ENCODE measurements around the gene DNAI4. TPM values are rescaled to one million over a fixed set of nuclear protein-coding genes. Genes with fewer than 3 reads are reported as not detected.
A peak's percentile ranks its signal among the peaks of the same experiment; 100 is the strongest.

DNAI4 gene
- total RNA-seq, 1 donor from 2014 or later: 10.3 TPM

GRCh38 chr1:66764994-66765578 lies 159.6 kb downstream of the DNAI4 start:
- Histone ChIP-seq H3K36me3 (no peaks in the 10 kb centered on the region), H3K4me3 (no peak overlapping the region), H3K4me1 (no peaks in the 10 kb centered on the region), H3K27me3 (no peaks in the 10 kb centered on the region), H3K9me3 (no peaks in the 10 kb centered on the region), H3K27ac (no peak overlapping the region)
- intact Hi-C loops (cut with DNase I): loop anchor here (5.0 kb wide), 1 partner anchor 382 kb away; no protein-coding TSS in a partner anchor
- peak; percentile 49 to 71 (median 62) for TF ChIP-seq CTCF (IDR thresholded peaks at IDR 0.05)
- TF ChIP-seq POLR2A (IDR thresholded peaks at IDR 0.05): no peak
- DNase-seq (ENCODE audit: extremely low spot score in 2 of 2): no peak

Other genes starting within 250 kb of the DNAI4 start
- gene DYNLT5, start 172.4 kb downstream of the DNAI4 start, total RNA-seq: 0.98 TPM
- not detected for gene INSL5, start 123.6 kb downstream of the DNAI4 start, total RNA-seq
- 39.5 TPM for gene MIER1, start 134 bp upstream of the DNAI4 start, total RNA-seq
- gene SLC35D1, start 129.3 kb upstream of the DNAI4 start, total RNA-seq: 13.3 TPM
- not detected for gene C1orf141, start 210.1 kb upstream of the DNAI4 start, total RNA-seq
- gene IL23R, start 241.6 kb upstream of the DNAI4 start, total RNA-seq: not detected